ENCODE measurements around the gene ALOXE3.

ALOXE3 gene

DNA sequence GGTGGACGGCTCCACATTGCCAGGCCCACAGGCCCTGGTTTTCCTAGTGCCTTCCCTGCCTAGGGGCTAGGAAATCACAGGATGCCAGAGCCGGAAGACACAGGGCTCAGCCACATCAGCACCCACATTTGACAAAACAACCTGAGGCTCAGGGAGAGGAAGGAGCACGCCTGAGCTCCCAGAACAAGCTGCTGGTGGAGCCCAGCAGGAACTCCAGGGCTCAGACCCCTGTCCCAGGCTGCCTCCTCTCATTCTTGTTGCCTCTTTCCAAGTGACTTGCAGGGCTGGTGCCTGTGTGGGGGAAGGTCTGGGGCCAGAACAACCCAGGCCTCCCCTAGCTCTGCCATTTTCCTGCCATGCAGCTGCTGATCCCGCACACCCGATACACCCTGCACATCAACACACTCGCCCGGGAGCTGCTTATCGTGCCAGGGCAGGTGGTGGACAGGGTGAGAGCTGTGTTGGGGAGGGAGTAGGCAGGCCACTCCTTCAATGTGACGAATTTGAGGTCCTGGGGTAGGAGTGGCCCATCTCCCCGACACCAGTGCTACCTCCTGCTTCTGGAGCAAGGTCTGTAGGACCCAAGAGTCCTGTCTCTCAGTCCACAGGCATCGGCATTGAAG lies 71.9 kb downstream of the ALOXE3 start:
- no peak for DNase-seq
